Muscle layer of duodenum (tissue), 2 donors: Measurements from ENCODE around the gene GHRH.

Experiments
- H3K27ac ChIP-seq: one replicate; pipeline ENCODE4 v1.7.0; 2013; ENCODE audit warnings: mild to moderate bottlenecking, low read length
- H3K27me3 ChIP-seq: one replicate; pipeline ENCODE4 v1.7.0; 2013; ENCODE audit warnings: low read depth, mild to moderate bottlenecking, control low read depth, low read length
- H3K36me3 ChIP-seq, 2 donors: one replicate each; pipeline ENCODE4 v1.7.0; 2013; ENCODE audit warnings: low read length in 2 of 2, control low read depth in 1 of 2, mild to moderate bottlenecking in 1 of 2; ENCODE audit not compliant: insufficient read depth in 2 of 2, control insufficient read depth in 1 of 2
- H3K4me1 ChIP-seq, 2 donors: one replicate each; pipeline ENCODE4 v1.7.0; 2013; ENCODE audit warnings: low read length in 2 of 2, mild to moderate bottlenecking in 2 of 2, control low read depth in 1 of 2, moderate library complexity in 1 of 2; ENCODE audit not compliant: insufficient read depth in 2 of 2, control insufficient read depth in 1 of 2
- H3K4me3 ChIP-seq, 2 donors: one replicate each; pipeline ENCODE4 v1.7.0; 2013; ENCODE audit warnings: low read length in 2 of 2, low read depth in 1 of 2, mild to moderate bottlenecking in 1 of 2
- H3K9me3 ChIP-seq, 2 donors: one replicate each; pipeline ENCODE4 v1.7.0; 2013; ENCODE audit warnings: low read length in 2 of 2, control low read depth in 1 of 2, mild to moderate bottlenecking in 1 of 2; ENCODE audit not compliant: control insufficient read depth in 1 of 2
- donor health status: healthy.

GHRH gene

GRCh38 chr20:37219751-37220668, 41.6 kb downstream of the GHRH start:
- peak overlapping the region; percentile 47 for H3K27ac ChIP-seq
- H3K36me3 ChIP-seq = peaks cover 25 to 29% of the 10 kb centered on the region in 2 donors
- peaks cover 0 to 24% of the 10 kb centered on the region in 2 donors for H3K4me1 ChIP-seq
- no peaks in the 10 kb centered on the region for H3K9me3 ChIP-seq
- no peaks in the 10 kb centered on the region for H3K27me3 ChIP-seq
- H3K4me3 ChIP-seq = no peak overlapping the region

DNA sequence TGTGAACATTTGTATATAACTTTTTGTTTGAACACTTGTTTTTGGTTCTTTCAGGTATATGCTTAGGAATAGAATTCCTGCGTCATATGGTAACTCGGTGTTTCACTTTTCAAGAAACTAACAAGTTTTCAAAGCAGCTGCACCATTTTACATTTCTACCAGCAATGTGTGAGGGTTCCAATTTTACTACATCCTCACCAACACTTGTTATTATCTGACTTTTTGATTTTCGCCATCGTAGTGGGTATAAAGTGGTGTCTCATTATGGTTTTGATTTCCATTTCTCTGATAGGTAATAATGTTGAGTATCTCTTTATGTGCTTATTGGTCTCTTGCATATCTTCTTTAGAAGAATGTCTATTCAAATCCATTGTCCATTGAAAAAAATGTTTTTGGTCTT, 42.6 kb downstream of the GHRH start:
- Histone ChIP-seq H3K36me3 (peaks cover 16 to 25% of the 10 kb centered on the region in 2 donors), H3K27me3 (no peaks in the 10 kb centered on the region), H3K4me3 (no peak overlapping the region), H3K4me1 (peaks cover 0 to 24% of the 10 kb centered on the region in 2 donors), H3K27ac (no peak overlapping the region), H3K9me3 (no peaks in the 10 kb centered on the region)

- Histone ChIP-seq H3K27ac (no peak overlapping the region), H3K9me3 (no peaks in the 10 kb centered on the region), H3K27me3 (no peaks in the 10 kb centered on the region), H3K4me1 (peaks cover 0 to 24% of the 10 kb centered on the region in 2 donors), H3K36me3 (peaks cover 18 to 25% of the 10 kb centered on the region in 2 donors), H3K4me3 (no peak overlapping the region)
Measured at GRCh38 chr20:37218441-37218840, 43.2 kb downstream of the GHRH start.

DNA sequence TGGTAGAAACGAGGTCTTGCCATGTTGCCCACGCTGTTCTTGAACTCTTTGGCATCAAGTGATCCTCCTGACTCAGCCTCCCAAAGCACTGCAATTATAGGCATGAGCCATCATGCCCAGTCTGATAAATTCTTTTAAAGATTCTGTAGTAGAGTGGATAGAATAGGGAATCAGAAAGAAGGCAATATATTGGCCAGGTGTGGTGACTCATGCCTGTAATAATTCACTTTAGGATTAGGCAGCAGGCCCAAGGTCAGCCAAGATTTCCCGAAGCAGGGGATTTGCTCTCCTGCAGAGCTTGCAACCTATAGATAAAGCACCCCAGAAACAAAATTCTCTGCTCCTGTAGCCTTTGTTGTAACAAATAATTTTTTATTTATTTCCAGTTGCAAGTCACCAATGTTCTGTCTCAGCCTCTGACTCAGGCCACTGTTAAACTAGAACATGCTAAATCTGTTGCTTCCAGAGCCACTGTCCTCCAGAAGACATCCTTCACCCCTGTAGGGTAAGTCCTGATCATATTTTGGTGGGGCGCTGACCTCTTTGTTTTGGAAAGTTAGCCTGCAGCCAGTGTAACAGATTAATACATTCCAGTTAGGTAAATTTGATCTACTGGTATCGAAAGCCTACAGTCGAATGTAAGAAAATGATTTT, 51.8 kb downstream of the GHRH start:
- Histone ChIP-seq H3K27ac (no peak overlapping the region), H3K36me3 (peaks cover 55 to 58% of the 10 kb centered on the region in 2 donors)

GRCh38 chr20:37209193-37209592, 52.4 kb downstream of the GHRH start:
- H3K4me1 ChIP-seq = no peaks in the 10 kb centered on the region
- H3K9me3 ChIP-seq = no peaks in the 10 kb centered on the region
- H3K4me3 ChIP-seq = no peak overlapping the region
- peaks cover 55 to 64% of the 10 kb centered on the region in 2 donors for H3K36me3 ChIP-seq
- no peak overlapping the region for H3K27ac ChIP-seq
- H3K27me3 ChIP-seq = no peaks in the 10 kb centered on the region

More for the DNA sequence above, 51.8 kb downstream of the GHRH start:
- Histone ChIP-seq H3K4me3 (no peak overlapping the region), H3K9me3 (no peaks in the 10 kb centered on the region), H3K4me1 (no peaks in the 10 kb centered on the region), H3K27me3 (no peaks in the 10 kb centered on the region)

- Histone ChIP-seq H3K4me3 (no peak overlapping the region), H3K9me3 (no peaks in the 10 kb centered on the region), H3K27me3 (no peaks in the 10 kb centered on the region), H3K27ac (no peak overlapping the region), H3K4me1 (peaks cover 0 to 4% of the 10 kb centered on the region in 2 donors), H3K36me3 (peaks cover 53 to 62% of the 10 kb centered on the region in 2 donors)
Measured at GRCh38 chr20:37207171-37207570, 54.4 kb downstream of the GHRH start.

DNA sequence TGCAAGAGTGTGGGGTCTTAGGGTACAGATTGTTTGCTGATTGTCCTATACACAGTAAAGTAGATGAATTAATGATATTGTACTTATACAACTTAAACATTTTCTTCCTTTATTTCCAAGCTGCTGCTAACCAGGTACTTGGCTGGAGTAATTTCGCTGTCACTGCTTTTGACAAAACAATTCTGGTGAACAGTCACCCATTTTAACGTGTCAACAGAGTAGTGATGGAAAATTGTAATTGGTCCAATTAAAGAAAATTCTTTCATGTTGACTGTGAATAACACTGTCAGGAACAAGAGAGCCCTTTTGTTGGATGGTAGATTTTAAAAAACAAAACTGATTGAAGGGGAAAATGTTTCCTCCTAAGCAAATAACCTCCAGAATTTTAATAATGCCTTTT, 55.8 kb downstream of the GHRH start:
- Histone ChIP-seq H3K27ac (no peak overlapping the region), H3K36me3 (peaks cover 56 to 67% of the 10 kb centered on the region in 2 donors), H3K27me3 (no peaks in the 10 kb centered on the region)

GRCh38 chr20:37205130-37205529, 56.5 kb downstream of the GHRH start:
- Histone ChIP-seq H3K4me3 (no peak overlapping the region), H3K27ac (no peak overlapping the region), H3K4me1 (peaks cover 0 to 4% of the 10 kb centered on the region in 2 donors), H3K36me3 (peaks cover 62 to 73% of the 10 kb centered on the region in 2 donors), H3K27me3 (no peaks in the 10 kb centered on the region), H3K9me3 (no peaks in the 10 kb centered on the region)

More for the DNA sequence above, 55.8 kb downstream of the GHRH start:
- H3K9me3 ChIP-seq = no peaks in the 10 kb centered on the region
- H3K4me1 ChIP-seq = peaks cover 0 to 4% of the 10 kb centered on the region in 2 donors
- H3K4me3 ChIP-seq = no peak overlapping the region

DNA sequence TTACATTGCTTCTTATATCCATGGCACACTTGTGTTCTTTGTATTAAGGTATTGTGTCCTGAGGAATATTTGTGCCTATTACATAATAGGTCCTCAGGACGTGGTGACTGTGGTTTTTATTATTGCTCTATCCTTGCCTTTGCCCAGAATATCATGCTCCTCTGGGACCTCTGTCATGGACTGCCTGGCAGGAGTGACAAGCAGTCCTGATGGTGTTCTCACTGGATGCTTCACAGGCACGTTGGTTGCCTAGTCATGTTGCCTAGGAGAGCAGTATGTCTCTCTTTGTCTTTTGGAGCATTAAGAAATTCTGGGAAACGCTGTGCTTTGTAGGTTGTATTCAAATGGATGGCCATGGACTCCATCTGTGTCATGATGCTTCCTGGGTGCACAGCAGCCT, 57.6 kb downstream of the GHRH start:
- Histone ChIP-seq H3K9me3 (no peaks in the 10 kb centered on the region), H3K36me3 (peaks cover 61 to 69% of the 10 kb centered on the region in 2 donors), H3K27me3 (no peaks in the 10 kb centered on the region), H3K4me1 (peaks cover 0 to 4% of the 10 kb centered on the region in 2 donors), H3K4me3 (no peak overlapping the region), H3K27ac (no peak overlapping the region)

GRCh38 chr20:37202267-37202943, 59.2 kb downstream of the GHRH start:
- Histone ChIP-seq H3K27me3 (no peaks in the 10 kb centered on the region), H3K36me3 (peaks cover 54 to 66% of the 10 kb centered on the region in 2 donors), H3K27ac (peak overlapping the region; percentile 40), H3K4me1 (peaks cover 0 to 4% of the 10 kb centered on the region in 2 donors), H3K4me3 (no peak overlapping the region), H3K9me3 (no peaks in the 10 kb centered on the region)

DNA sequence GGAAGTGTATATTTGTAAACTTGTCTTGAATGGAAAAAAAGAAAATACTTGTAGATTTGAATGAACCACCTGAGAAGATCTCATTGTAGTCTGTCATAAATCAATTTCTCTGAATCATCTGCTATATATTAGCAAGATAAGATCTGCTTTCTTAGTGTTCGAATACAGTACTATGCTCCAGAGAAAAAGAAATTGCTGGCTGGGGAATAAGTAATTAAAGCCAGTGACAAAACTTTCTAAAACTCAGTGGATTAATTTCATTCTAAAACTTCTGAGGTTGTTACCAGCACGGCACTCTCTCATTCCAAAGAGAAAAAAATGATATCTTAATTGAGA, 59.8 kb downstream of the GHRH start:
- H3K27me3 ChIP-seq = no peaks in the 10 kb centered on the region

More for the DNA sequence above, 59.8 kb downstream of the GHRH start:
- no peaks in the 10 kb centered on the region for H3K9me3 ChIP-seq
- peaks cover 48 to 60% of the 10 kb centered on the region in 2 donors for H3K36me3 ChIP-seq
- H3K4me1 ChIP-seq = peaks cover 0 to 4% of the 10 kb centered on the region in 2 donors
- no peak overlapping the region for H3K4me3 ChIP-seq
- H3K27ac ChIP-seq = peak overlapping the region; percentile 40
